Memory B cell (primary cell): ENCODE data around the gene TSC1.
"Not testable (repeated sequence)": the region's sequence is repeated elsewhere in the genome, so short reads cannot be mapped to it uniquely, and the experiment has no call there.

ENCODE experiments used
- ATAC-seq: fragments of 150-1000 bp; cut with Tn5 transposase; 2 replicates; pipeline ENCODE4 v1.10.0; 2021; ENCODE audit warnings: low read depth, mild to moderate bottlenecking, moderate library complexity
- DNase-seq, 2 donors: peaks; one replicate each; pipeline ENCODE4 v3.0.0; 2022; ENCODE audit warnings: low spot score in 2 of 2
- H3K27ac Mint-ChIP-seq: one replicate; pipeline ENCODE4 v1.8.0; 2022; ENCODE audit warnings: mild to moderate bottlenecking, moderate library complexity, mixed read lengths
- H3K27me3 Mint-ChIP-seq: one replicate; pipeline ENCODE4 v1.8.0; 2022; ENCODE audit warnings: mixed read lengths
- H3K36me3 Mint-ChIP-seq: one replicate; pipeline ENCODE4 v1.8.0; 2022; ENCODE audit warnings: mild to moderate bottlenecking, mixed read lengths
- H3K4me1 Mint-ChIP-seq: one replicate; pipeline ENCODE4 v1.8.0; 2022; ENCODE audit warnings: mixed read lengths
- H3K4me3 Mint-ChIP-seq: one replicate; pipeline ENCODE4 v1.8.0; 2022; ENCODE audit warnings: mild to moderate bottlenecking, moderate library complexity, mixed read lengths
- H3K9me3 Mint-ChIP-seq: one replicate; pipeline ENCODE4 v1.8.0; 2022; ENCODE audit warnings: mixed read lengths

The TSC1 gene

GRCh38 chr9:132944294-132945185, at the start of gene TSC1:
Gene TSC1, minus strand, starts transcription at chr9:132944616. Its CDS starts 15,744 bp downstream, at chr9:132928872.
- peaks cover 1% of the 10 kb centered on the region for H3K9me3 Mint-ChIP-seq
- H3K27ac Mint-ChIP-seq, result peak within 1 kb of the TSS; percentile 98
- ATAC-seq (peak; percentile 87), DNase-seq (peak; percentile 95 to 96)
- peak within 1 kb of the TSS; percentile 87 for H3K4me3 Mint-ChIP-seq
- H3K4me1 Mint-ChIP-seq, result peaks cover 19% of the 10 kb centered on the region
- no peaks in the 10 kb centered on the region for H3K27me3 Mint-ChIP-seq
- no peaks in the 10 kb centered on the region for H3K36me3 Mint-ChIP-seq

GRCh38 chr9:132993511-132993939, 49.1 kb upstream of the TSC1 start:
- ATAC-seq (no peak), DNase-seq (no peak)
- Mint-ChIP-seq H3K4me1 (peaks cover 11% of the 10 kb centered on the region), H3K36me3 (no peaks in the 10 kb centered on the region), H3K27ac (no peak overlapping the region), H3K27me3 (peaks cover 31% of the 10 kb centered on the region), H3K9me3 (peaks cover 2% of the 10 kb centered on the region), H3K4me3 (no peak overlapping the region)

- peaks cover 11% of the 10 kb centered on the region for H3K4me1 Mint-ChIP-seq
- H3K27me3 Mint-ChIP-seq, result peaks cover 35% of the 10 kb centered on the region
- ATAC-seq, result peak; percentile 18
Measured at GRCh38 chr9:132991351-132992300, 47.2 kb upstream of the TSC1 start.

GRCh38 chr9:132990781-132991180, 46.4 kb upstream of the TSC1 start:
- no peak for DNase-seq
- Mint-ChIP-seq H3K9me3 (peaks cover 2% of the 10 kb centered on the region), H3K36me3 (no peaks in the 10 kb centered on the region), H3K4me3 (no peak overlapping the region), H3K27me3 (peaks cover 37% of the 10 kb centered on the region), H3K4me1 (peaks cover 11% of the 10 kb centered on the region), H3K27ac (no peak overlapping the region)
- ATAC-seq, result no peak

More at GRCh38 chr9:132991351-132992300, 47.2 kb upstream of the TSC1 start:
- no peak overlapping the region for H3K27ac Mint-ChIP-seq
- no peak for DNase-seq
- no peak overlapping the region for H3K4me3 Mint-ChIP-seq
- no peaks in the 10 kb centered on the region for H3K36me3 Mint-ChIP-seq
- peaks cover 2% of the 10 kb centered on the region for H3K9me3 Mint-ChIP-seq

- H3K4me3 Mint-ChIP-seq, DNase-seq, H3K27ac Mint-ChIP-seq, H3K36me3 Mint-ChIP-seq, H3K9me3 Mint-ChIP-seq: not testable (repeated sequence)
- Mint-ChIP-seq H3K4me1 (peaks cover 11% of the 10 kb centered on the region), H3K27me3 (peaks cover 38% of the 10 kb centered on the region)
- ATAC-seq, result peak; percentile 65
Measured at GRCh38 chr9:132989998-132990557, 45.7 kb upstream of the TSC1 start.

- Mint-ChIP-seq H3K4me3 (no peak overlapping the region), H3K27ac (no peak overlapping the region), H3K36me3 (no peaks in the 10 kb centered on the region), H3K9me3 (peaks cover 2% of the 10 kb centered on the region), H3K4me1 (peaks cover 9% of the 10 kb centered on the region), H3K27me3 (peaks cover 38% of the 10 kb centered on the region)
- ATAC-seq, result peak; percentile 18
- no peak for DNase-seq
Measured at GRCh38 chr9:132989414-132989996, 45.1 kb upstream of the TSC1 start.

- no peak overlapping the region for H3K4me3 Mint-ChIP-seq
- H3K4me1 Mint-ChIP-seq, result peaks cover 7% of the 10 kb centered on the region
- ATAC-seq (no peak), DNase-seq (no peak)
- peaks cover 2% of the 10 kb centered on the region for H3K9me3 Mint-ChIP-seq
- H3K27ac Mint-ChIP-seq, result no peak overlapping the region
- H3K27me3 Mint-ChIP-seq, result peaks cover 38% of the 10 kb centered on the region
- no peaks in the 10 kb centered on the region for H3K36me3 Mint-ChIP-seq
Measured at GRCh38 chr9:132989014-132989310, 44.5 kb upstream of the TSC1 start.

GRCh38 chr9:132988244-132989013, 44.0 kb upstream of the TSC1 start:
- H3K4me1 Mint-ChIP-seq, result peaks cover 7% of the 10 kb centered on the region
- ATAC-seq (no peak), DNase-seq (no peak)
- peaks cover 2% of the 10 kb centered on the region for H3K9me3 Mint-ChIP-seq
- H3K36me3 Mint-ChIP-seq, result no peaks in the 10 kb centered on the region
- peaks cover 38% of the 10 kb centered on the region for H3K27me3 Mint-ChIP-seq
- H3K27ac Mint-ChIP-seq, result no peak overlapping the region
- H3K4me3 Mint-ChIP-seq, result no peak overlapping the region

GRCh38 chr9:132986640-132987620, 42.5 kb upstream of the TSC1 start:
- Mint-ChIP-seq H3K4me3 (no peak overlapping the region), H3K36me3 (no peaks in the 10 kb centered on the region), H3K27me3 (peaks cover 27% of the 10 kb centered on the region), H3K9me3 (peaks cover 2% of the 10 kb centered on the region), H3K4me1 (peaks cover 3% of the 10 kb centered on the region), H3K27ac (no peak overlapping the region)
- no peak for DNase-seq
- ATAC-seq, result no peak

- ATAC-seq, result no peak
- H3K4me1 Mint-ChIP-seq, result no peaks in the 10 kb centered on the region
- H3K4me3 Mint-ChIP-seq, result no peak overlapping the region
- no peak for DNase-seq
- peaks cover 2% of the 10 kb centered on the region for H3K9me3 Mint-ChIP-seq
- no peak overlapping the region for H3K27ac Mint-ChIP-seq
- H3K27me3 Mint-ChIP-seq, result peaks cover 23% of the 10 kb centered on the region
- no peaks in the 10 kb centered on the region for H3K36me3 Mint-ChIP-seq
Measured at GRCh38 chr9:132986114-132986513, 41.7 kb upstream of the TSC1 start.

- Mint-ChIP-seq H3K4me3 (no peak overlapping the region), H3K4me1 (no peaks in the 10 kb centered on the region), H3K9me3 (peaks cover 2% of the 10 kb centered on the region), H3K27ac (no peak overlapping the region), H3K36me3 (no peaks in the 10 kb centered on the region), H3K27me3 (peaks cover 26% of the 10 kb centered on the region)
- no peak for ATAC-seq
- DNase-seq, result no peak
Measured at GRCh38 chr9:132985489-132985888, 41.1 kb upstream of the TSC1 start.

GRCh38 chr9:132985071-132985350, 40.6 kb upstream of the TSC1 start:
- peaks cover 22% of the 10 kb centered on the region for H3K27me3 Mint-ChIP-seq
- no peaks in the 10 kb centered on the region for H3K4me1 Mint-ChIP-seq
- no peak for DNase-seq
- H3K4me3 Mint-ChIP-seq, result no peak overlapping the region
- no peak overlapping the region for H3K27ac Mint-ChIP-seq
- ATAC-seq, result no peak
- no peaks in the 10 kb centered on the region for H3K9me3 Mint-ChIP-seq
- H3K36me3 Mint-ChIP-seq, result no peaks in the 10 kb centered on the region
